ENCODE results near the gene NDUFV1.

NDUFV1 gene

GRCh38 chr11:67576735-67577475 lies 29.8 kb upstream of the NDUFV1 start:
- no peaks in the 10 kb centered on the region for H3K9me3 ChIP-seq (ENCODE audit: low read length)
- H3K9ac ChIP-seq (ENCODE audit: low read length) = no peak overlapping the region
- H3K27ac ChIP-seq (ENCODE audit: low read depth, low read length) = no peak overlapping the region
- no peaks in the 10 kb centered on the region for H3K27me3 ChIP-seq (ENCODE audit: control insufficient read depth in 1 of 2, insufficient read depth in 2 of 2, low read length in 2 of 2)
- H3K36me3 ChIP-seq (ENCODE audit: insufficient read depth, low read length) = no peaks in the 10 kb centered on the region
- no peak overlapping the region for H3K4me3 ChIP-seq (ENCODE audit: low read depth in 1 of 2, low read length in 2 of 2)
- no peaks in the 10 kb centered on the region for H3K4me1 ChIP-seq (ENCODE audit: insufficient read depth, low read length)

- Histone ChIP-seq H3K4me1 (ENCODE audit: insufficient read depth, low read length) (no peaks in the 10 kb centered on the region), H3K36me3 (ENCODE audit: insufficient read depth, low read length) (no peaks in the 10 kb centered on the region), H3K27me3 (ENCODE audit: control insufficient read depth in 1 of 2, insufficient read depth in 2 of 2, low read length in 2 of 2) (no peaks in the 10 kb centered on the region), H3K9me3 (ENCODE audit: low read length) (no peaks in the 10 kb centered on the region), H3K9ac (ENCODE audit: low read length) (no peak overlapping the region), H3K4me3 (ENCODE audit: low read depth in 1 of 2, low read length in 2 of 2) (no peak overlapping the region), H3K27ac (ENCODE audit: low read depth, low read length) (no peak overlapping the region)
Observed at GRCh38 chr11:67577951-67578350, 28.8 kb upstream of the NDUFV1 start.

- Histone ChIP-seq H3K4me3 (ENCODE audit: low read depth in 1 of 2, low read length in 2 of 2) (no peak overlapping the region), H3K4me1 (ENCODE audit: insufficient read depth, low read length) (peaks cover 12% of the 10 kb centered on the region), H3K36me3 (ENCODE audit: insufficient read depth, low read length) (no peaks in the 10 kb centered on the region), H3K27ac (ENCODE audit: low read depth, low read length) (no peak overlapping the region), H3K9ac (ENCODE audit: low read length) (no peak overlapping the region), H3K27me3 (ENCODE audit: control insufficient read depth in 1 of 2, insufficient read depth in 2 of 2, low read length in 2 of 2) (no peaks in the 10 kb centered on the region), H3K9me3 (ENCODE audit: low read length) (no peaks in the 10 kb centered on the region)
Observed at GRCh38 chr11:67581469-67581868, 25.3 kb upstream of the NDUFV1 start.

- Histone ChIP-seq H3K9ac (ENCODE audit: low read length) (no peak overlapping the region), H3K36me3 (ENCODE audit: insufficient read depth, low read length) (no peaks in the 10 kb centered on the region), H3K27me3 (ENCODE audit: control insufficient read depth in 1 of 2, insufficient read depth in 2 of 2, low read length in 2 of 2) (no peaks in the 10 kb centered on the region), H3K9me3 (ENCODE audit: low read length) (no peaks in the 10 kb centered on the region), H3K27ac (ENCODE audit: low read depth, low read length) (no peak overlapping the region), H3K4me1 (ENCODE audit: insufficient read depth, low read length) (peaks cover 12% of the 10 kb centered on the region), H3K4me3 (ENCODE audit: low read depth in 1 of 2, low read length in 2 of 2) (no peak overlapping the region)
Observed at GRCh38 chr11:67582011-67582410, 24.7 kb upstream of the NDUFV1 start.

GRCh38 chr11:67583247-67584204 lies 23.2 kb upstream of the NDUFV1 start, which contains the start of gene GSTP1:
Gene GSTP1 (plus strand): TSS chr11:67583812. CDS start chr11:67583844, 32 bp downstream.
- Histone ChIP-seq H3K27me3 (ENCODE audit: control insufficient read depth in 1 of 2, insufficient read depth in 2 of 2, low read length in 2 of 2) (no peaks in the 10 kb centered on the region), H3K36me3 (ENCODE audit: insufficient read depth, low read length) (no peaks in the 10 kb centered on the region), H3K9ac (ENCODE audit: low read length) (peak within 1 kb of the TSS; percentile 58), H3K4me3 (ENCODE audit: low read depth in 1 of 2, low read length in 2 of 2) (peak within 1 kb of the TSS; percentile 73 to 78), H3K4me1 (ENCODE audit: insufficient read depth, low read length) (peaks cover 12% of the 10 kb centered on the region), H3K9me3 (ENCODE audit: low read length) (no peaks in the 10 kb centered on the region), H3K27ac (ENCODE audit: low read depth, low read length) (peak within 1 kb of the TSS; percentile 95)

GRCh38 chr11:67584205-67584880 lies 22.4 kb upstream of the NDUFV1 start:
- peaks cover 12% of the 10 kb centered on the region for H3K4me1 ChIP-seq (ENCODE audit: insufficient read depth, low read length)

GRCh38 chr11:67584881-67585873 lies 21.6 kb upstream of the NDUFV1 start:
- H3K36me3 ChIP-seq (ENCODE audit: insufficient read depth, low read length) = no peaks in the 10 kb centered on the region
- peak overlapping the region; percentile 95 for H3K27ac ChIP-seq (ENCODE audit: low read depth, low read length)
- H3K4me1 ChIP-seq (ENCODE audit: insufficient read depth, low read length) = peaks cover 12% of the 10 kb centered on the region
- peak overlapping the region; percentile 58 for H3K9ac ChIP-seq (ENCODE audit: low read length)
- no peaks in the 10 kb centered on the region for H3K9me3 ChIP-seq (ENCODE audit: low read length)
- no peaks in the 10 kb centered on the region for H3K27me3 ChIP-seq (ENCODE audit: control insufficient read depth in 1 of 2, insufficient read depth in 2 of 2, low read length in 2 of 2)
- peak overlapping the region; percentile 73 to 78 for H3K4me3 ChIP-seq (ENCODE audit: low read depth in 1 of 2, low read length in 2 of 2)

More at GRCh38 chr11:67584205-67584880, 22.4 kb upstream of the NDUFV1 start:
- Histone ChIP-seq H3K9me3 (ENCODE audit: low read length) (no peaks in the 10 kb centered on the region), H3K27ac (ENCODE audit: low read depth, low read length) (peak overlapping the region; percentile 95), H3K4me3 (ENCODE audit: low read depth in 1 of 2, low read length in 2 of 2) (peak overlapping the region; percentile 73 to 78), H3K27me3 (ENCODE audit: control insufficient read depth in 1 of 2, insufficient read depth in 2 of 2, low read length in 2 of 2) (no peaks in the 10 kb centered on the region), H3K36me3 (ENCODE audit: insufficient read depth, low read length) (no peaks in the 10 kb centered on the region), H3K9ac (ENCODE audit: low read length) (peak overlapping the region; percentile 58)

GRCh38 chr11:67585911-67586310 lies 20.8 kb upstream of the NDUFV1 start:
- Histone ChIP-seq H3K27me3 (ENCODE audit: control insufficient read depth in 1 of 2, insufficient read depth in 2 of 2, low read length in 2 of 2) (no peaks in the 10 kb centered on the region), H3K36me3 (ENCODE audit: insufficient read depth, low read length) (no peaks in the 10 kb centered on the region), H3K9ac (ENCODE audit: low read length) (no peak overlapping the region), H3K27ac (ENCODE audit: low read depth, low read length) (no peak overlapping the region), H3K4me3 (ENCODE audit: low read depth in 1 of 2, low read length in 2 of 2) (no peak overlapping the region), H3K4me1 (ENCODE audit: insufficient read depth, low read length) (peaks cover 12% of the 10 kb centered on the region), H3K9me3 (ENCODE audit: low read length) (no peaks in the 10 kb centered on the region)

- Histone ChIP-seq H3K27ac (ENCODE audit: low read depth, low read length) (no peak overlapping the region), H3K4me1 (ENCODE audit: insufficient read depth, low read length) (peaks cover 12% of the 10 kb centered on the region), H3K36me3 (ENCODE audit: insufficient read depth, low read length) (no peaks in the 10 kb centered on the region), H3K4me3 (ENCODE audit: low read depth in 1 of 2, low read length in 2 of 2) (no peak overlapping the region), H3K9ac (ENCODE audit: low read length) (no peak overlapping the region), H3K9me3 (ENCODE audit: low read length) (no peaks in the 10 kb centered on the region), H3K27me3 (ENCODE audit: control insufficient read depth in 1 of 2, insufficient read depth in 2 of 2, low read length in 2 of 2) (no peaks in the 10 kb centered on the region)
Observed at GRCh38 chr11:67586568-67587250, 20.0 kb upstream of the NDUFV1 start.

- H3K9me3 ChIP-seq (ENCODE audit: low read length) = no peaks in the 10 kb centered on the region
- no peak overlapping the region for H3K9ac ChIP-seq (ENCODE audit: low read length)
- no peaks in the 10 kb centered on the region for H3K36me3 ChIP-seq (ENCODE audit: insufficient read depth, low read length)
- peaks cover 12% of the 10 kb centered on the region for H3K4me1 ChIP-seq (ENCODE audit: insufficient read depth, low read length)
- no peak overlapping the region for H3K27ac ChIP-seq (ENCODE audit: low read depth, low read length)
- no peak overlapping the region for H3K4me3 ChIP-seq (ENCODE audit: low read depth in 1 of 2, low read length in 2 of 2)
- no peaks in the 10 kb centered on the region for H3K27me3 ChIP-seq (ENCODE audit: control insufficient read depth in 1 of 2, insufficient read depth in 2 of 2, low read length in 2 of 2)
Observed at GRCh38 chr11:67588136-67588503, 18.6 kb upstream of the NDUFV1 start.

Data from muscle layer of colon (tissue), 2 donors.